CD4-positive, alpha-beta memory T cell (primary cell): ENCODE results near the gene HTR1B. TPM values are rescaled to one million over a fixed set of nuclear protein-coding genes. Genes with fewer than 3 reads are reported as not detected.
A peak's percentile ranks its signal among the peaks of the same experiment; 100 is the strongest.

Experiments
- CTCF ChIA-PET: fragments of 350-600 bp; sonication (Branson Sonifier 250); formaldehyde crosslinking; loops from one replicate; lab custom pipeline; 2021; ENCODE audit warnings: inconsistent platforms; ENCODE audit not compliant: partially characterized antibody; lab: Charles Lee
- POLR2A ChIA-PET: fragments of 350-600 bp; sonication (Branson Sonifier 250); formaldehyde crosslinking; loops from one replicate; lab custom pipeline; 2021; ENCODE audit not compliant: partially characterized antibody; lab: Charles Lee
- DNase-seq, 5 donors: peaks; one replicate each; pipeline versions ENCODE4 v3.0.0 to v3.0.0-alpha.2; 2020 to 2022; ENCODE audit warnings: mixed read lengths in 1 of 5
- H3K27ac ChIP-seq: one replicate; pipeline ENCODE4 v1.7.0; 2013; ENCODE audit warnings: low read depth, low read length
- H3K27me3 ChIP-seq: 2 replicates; pipeline ENCODE4 v1.7.0; 2013; ENCODE audit warnings: mild to moderate bottlenecking, low read length, moderate library complexity; ENCODE audit not compliant: insufficient read depth
- H3K36me3 ChIP-seq: 2 replicates; pipeline ENCODE4 v1.7.0; 2013; ENCODE audit warnings: mild to moderate bottlenecking, low read length, moderate library complexity; ENCODE audit not compliant: insufficient read depth
- H3K4me1 ChIP-seq: 2 replicates; pipeline ENCODE4 v1.7.0; 2013; ENCODE audit warnings: mild to moderate bottlenecking, low read length, moderate library complexity; ENCODE audit not compliant: insufficient read depth
- H3K4me3 ChIP-seq, 2 donors: one replicate each; pipeline ENCODE4 v1.7.0; 2013; ENCODE audit warnings: low read length in 2 of 2, mild to moderate bottlenecking in 1 of 2
- H3K9me3 ChIP-seq, 2 donors: one replicate each; pipeline ENCODE4 v1.7.0; 2013; ENCODE audit warnings: low read length in 2 of 2, control low read depth in 1 of 2; ENCODE audit not compliant: control insufficient read depth in 1 of 2
- H3K27ac Mint-ChIP-seq, 7 donors: one replicate each; pipeline ENCODE4 v1.8.0; 2020 to 2021; ENCODE audit warnings: mixed read lengths in 7 of 7, mild to moderate bottlenecking in 6 of 7, inconsistent platforms in 3 of 7, moderate library complexity in 3 of 7
- H3K27me3 Mint-ChIP-seq, 2 donors: one replicate each; pipeline ENCODE4 v1.8.0; 2020 to 2021; ENCODE audit warnings: mixed read lengths in 2 of 2
- H3K36me3 Mint-ChIP-seq, 2 donors: one replicate each; pipeline ENCODE4 v1.8.0; 2020 to 2021; ENCODE audit warnings: mixed read lengths in 2 of 2, inconsistent platforms in 1 of 2, mild to moderate bottlenecking in 1 of 2
- H3K4me1 Mint-ChIP-seq, 4 donors: one replicate each; pipeline ENCODE4 v1.8.0; 2020 to 2021; ENCODE audit warnings: mixed read lengths in 4 of 4, mild to moderate bottlenecking in 1 of 4
- H3K4me3 Mint-ChIP-seq, 8 donors: one replicate each; pipeline ENCODE4 v1.8.0; 2020 to 2021; ENCODE audit warnings: mixed read lengths in 8 of 8, mild to moderate bottlenecking in 7 of 8, moderate library complexity in 6 of 8, inconsistent platforms in 3 of 8
- H3K9me3 Mint-ChIP-seq, 8 donors: one replicate each; pipeline ENCODE4 v1.8.0; 2020 to 2021; ENCODE audit warnings: mixed read lengths in 8 of 8, mild to moderate bottlenecking in 5 of 8, inconsistent platforms in 3 of 8, moderate library complexity in 1 of 8
- intact Hi-C: fragments of 100-400 bp; cut with micrococcal nuclease; formaldehyde crosslinking; loops from one replicate; pipeline ENCODE4 v1.15.1; 2023
- polyA plus RNA-seq, 2 donors: library from polyadenylated mRNA; unstranded; fragments of 300-500 nt; fragmentation: Illumina TruSeq; gene quantifications; one replicate each; pipeline ENCODE4 v1.2.3, GENCODE V29; 2021
- total RNA-seq, 2 experiments: library from RNA; stranded (reverse); gene quantifications; one replicate each; pipeline ENCODE4 v1.2.3, GENCODE V29; 2021

Gene HTR1B
- total and polyA plus RNA-seq, 4 experiments from 2014 or later = not detected

DNA sequence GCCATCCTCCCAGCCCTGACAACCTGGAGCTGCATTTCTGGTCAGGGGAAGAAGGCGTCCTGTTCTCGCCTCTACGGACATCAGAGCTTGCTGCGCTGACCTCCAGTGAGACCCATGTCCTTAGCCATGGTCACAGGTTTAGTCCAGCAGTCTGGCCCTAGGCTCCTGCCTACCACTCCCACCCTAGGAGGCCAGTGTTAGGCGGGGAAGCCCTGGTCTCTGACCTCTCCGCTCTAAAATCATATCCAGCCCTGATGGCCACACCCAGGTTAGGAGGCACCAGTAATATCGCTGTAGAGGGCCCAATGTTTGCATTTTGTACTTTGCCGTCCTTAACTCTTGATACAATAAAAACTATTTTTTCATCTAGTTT is 1.2 kb upstream of the HTR1B start:
- CTCF ChIA-PET = no interaction called here
- no peak overlapping the region for H3K27ac Mint-ChIP-seq

DNA sequence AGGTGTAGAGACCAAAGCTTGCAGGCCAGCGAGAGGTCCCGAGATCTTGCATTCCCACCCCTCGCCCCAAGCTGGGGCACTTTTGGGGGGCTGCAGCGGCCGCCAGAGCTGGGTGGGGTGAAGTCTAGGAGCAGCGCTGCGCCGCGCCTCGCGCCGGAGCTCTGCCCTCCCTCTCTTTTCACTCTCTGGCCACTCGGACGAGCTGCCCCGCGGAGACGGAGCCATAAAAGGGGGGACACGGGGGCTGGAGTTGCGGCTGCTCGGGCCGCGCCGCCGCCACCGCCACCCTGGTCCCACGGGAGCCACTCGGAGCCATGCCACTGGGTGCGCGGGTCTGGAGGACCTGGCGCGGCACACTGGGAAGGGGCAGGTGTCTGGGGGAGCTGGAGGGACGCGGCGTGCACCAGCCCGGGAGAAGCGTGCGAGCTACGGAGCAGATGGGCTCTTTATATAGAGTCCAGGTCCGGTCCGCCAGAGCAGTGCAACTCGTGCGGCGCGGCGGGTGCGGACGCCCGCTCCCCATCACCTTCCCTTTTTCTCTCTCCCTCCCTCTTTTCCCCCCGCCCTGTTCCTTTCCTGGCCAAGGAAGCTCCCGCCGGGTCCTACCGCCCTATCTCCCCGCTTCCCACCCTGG is 687 bp upstream of the HTR1B start:
- Histone ChIP-seq H3K9me3 (no peaks in the 10 kb centered on the region), H3K27ac (no peak overlapping the region), H3K4me1 (peaks cover 9% of the 10 kb centered on the region), H3K27me3 (peaks cover 14% of the 10 kb centered on the region), H3K4me3 (no peak overlapping the region), H3K36me3 (no peaks in the 10 kb centered on the region)
- Mint-ChIP-seq H3K27me3 (peaks cover 34 to 38% of the 10 kb centered on the region in 2 donors), H3K36me3 (peaks cover 0 to 14% of the 10 kb centered on the region in 2 donors), H3K27ac (no peak overlapping the region), H3K9me3 (peaks cover 0 to 16% (median 5%) of the 10 kb centered on the region in 8 donors), H3K4me1 (peaks cover 12 to 42% (median 24%) of the 10 kb centered on the region in 4 donors), H3K4me3 (peak overlapping the region in 3 of 8 donors; percentile 68 to 78 (median 71))
- ChIA-PET POLR2A (no interaction called here), CTCF (no interaction called here)
- DNase-seq = no peak
- intact Hi-C loops = no loop called here

More for the DNA sequence above, 1.2 kb upstream of the HTR1B start:
- H3K9me3 ChIP-seq = no peaks in the 10 kb centered on the region
- no peaks in the 10 kb centered on the region for H3K36me3 ChIP-seq
- no peak overlapping the region for H3K27ac ChIP-seq
- H3K4me3 ChIP-seq = no peak overlapping the region
- Mint-ChIP-seq H3K4me3 (peak overlapping the region in 4 of 8 donors; percentile 7 to 50 (median 30)), H3K4me1 (peaks cover 12 to 42% (median 24%) of the 10 kb centered on the region in 4 donors), H3K9me3 (peaks cover 0 to 16% (median 5%) of the 10 kb centered on the region in 8 donors), H3K36me3 (peaks cover 0 to 14% of the 10 kb centered on the region in 2 donors), H3K27me3 (peaks cover 34 to 36% of the 10 kb centered on the region in 2 donors)
- POLR2A ChIA-PET = no interaction called here
- peaks cover 9% of the 10 kb centered on the region for H3K4me1 ChIP-seq
- H3K27me3 ChIP-seq = peaks cover 14% of the 10 kb centered on the region
- no peak for DNase-seq
- intact Hi-C loops = no loop called here

DNA sequence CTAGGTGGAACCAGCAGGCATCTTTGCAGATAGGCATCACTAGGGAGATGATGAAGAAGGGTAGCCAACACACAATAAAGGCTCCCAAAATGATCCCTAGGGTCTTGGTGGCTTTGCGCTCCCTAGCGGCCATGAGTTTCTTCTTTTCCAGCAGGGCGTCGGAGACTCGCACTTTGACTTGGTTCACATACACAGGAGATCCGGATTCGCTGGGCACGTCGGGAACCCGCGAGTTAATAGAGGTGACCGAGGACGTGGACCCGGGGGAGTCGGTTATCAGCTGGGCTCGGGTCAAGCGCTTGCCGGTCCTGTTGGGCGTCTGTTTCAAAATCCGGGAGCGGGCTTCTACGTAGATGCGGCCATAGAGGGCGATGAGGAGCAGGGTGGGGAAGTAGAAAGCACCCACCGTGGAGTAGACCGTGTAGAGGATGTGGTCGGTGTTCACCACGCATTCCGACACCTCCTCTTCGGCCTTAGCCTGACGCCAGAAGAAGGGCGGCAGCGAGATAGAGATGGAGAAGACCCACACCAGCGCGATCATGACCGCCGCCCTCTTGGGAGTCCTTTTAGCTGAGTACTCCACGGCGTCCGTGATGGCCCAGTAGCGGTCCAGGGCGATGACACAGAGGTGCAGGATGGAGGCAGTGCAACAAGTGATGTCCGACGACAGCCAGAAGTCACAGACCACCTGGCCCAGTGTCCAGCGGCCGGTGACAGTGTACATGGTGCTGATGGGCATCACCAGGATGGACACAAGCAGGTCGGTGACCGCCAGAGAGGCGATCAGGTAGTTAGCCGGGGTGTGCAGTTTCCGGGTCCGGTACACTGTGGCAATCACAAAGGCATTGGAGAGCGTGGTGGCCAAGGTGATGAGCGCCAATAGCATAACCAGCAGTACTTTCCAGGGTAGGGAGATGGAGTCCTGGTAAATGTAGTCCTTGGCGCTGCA is 658 bp downstream of the HTR1B start:
- H3K27me3 Mint-ChIP-seq = peaks cover 37 to 44% of the 10 kb centered on the region in 2 donors
- intact Hi-C loops = no loop called here
- peak overlapping the region in 7 of 8 donors; percentile 22 to 78 (median 57) for H3K4me3 Mint-ChIP-seq
- H3K36me3 ChIP-seq = no peaks in the 10 kb centered on the region
- ChIA-PET CTCF (interaction anchor here (1.1 kb wide), 1 partner anchor 1569 kb away, joined by 3 read pairs; no protein-coding TSS in a partner anchor), POLR2A (no interaction called here)
- H3K27ac Mint-ChIP-seq = no peak overlapping the region
- DNase-seq = no peak
- no peak overlapping the region for H3K27ac ChIP-seq
- peaks cover 9% of the 10 kb centered on the region for H3K4me1 ChIP-seq
- peaks cover 0 to 14% of the 10 kb centered on the region in 2 donors for H3K36me3 Mint-ChIP-seq
- no peaks in the 10 kb centered on the region for H3K9me3 ChIP-seq
- peaks cover 14% of the 10 kb centered on the region for H3K27me3 ChIP-seq
- H3K4me3 ChIP-seq = no peak overlapping the region
- peaks cover 12 to 42% (median 24%) of the 10 kb centered on the region in 4 donors for H3K4me1 Mint-ChIP-seq
- H3K9me3 Mint-ChIP-seq = peaks cover 0 to 16% (median 5%) of the 10 kb centered on the region in 8 donors

DNA sequence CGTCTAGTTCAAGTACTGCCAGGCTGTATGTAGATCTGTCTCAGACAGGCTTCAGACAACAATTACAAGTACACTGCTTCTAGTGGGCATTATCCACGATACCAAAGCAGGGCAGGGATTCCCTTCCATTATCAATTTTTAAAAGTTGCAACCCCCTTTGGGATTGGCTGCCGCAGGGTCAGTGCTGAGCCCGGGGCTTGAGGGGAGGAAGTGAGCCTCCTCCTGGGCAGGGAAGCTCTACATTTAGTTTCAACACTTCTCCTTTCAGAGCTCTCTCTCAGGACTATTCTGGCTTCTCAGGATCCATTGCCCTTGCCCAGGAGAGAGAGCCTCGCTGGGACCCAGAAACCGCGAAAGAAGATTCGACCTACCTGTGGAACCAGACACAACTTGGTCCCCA is 1.5 kb downstream of the HTR1B start:
- Mint-ChIP-seq H3K4me3 (no peak overlapping the region), H3K27ac (no peak overlapping the region), H3K9me3 (peaks cover 0 to 16% (median 5%) of the 10 kb centered on the region in 8 donors), H3K4me1 (peaks cover 10 to 40% (median 23%) of the 10 kb centered on the region in 4 donors), H3K36me3 (peaks cover 0 to 14% of the 10 kb centered on the region in 2 donors), H3K27me3 (peaks cover 36 to 45% of the 10 kb centered on the region in 2 donors)
- Histone ChIP-seq H3K27ac (no peak overlapping the region), H3K4me3 (no peak overlapping the region), H3K9me3 (no peaks in the 10 kb centered on the region), H3K36me3 (no peaks in the 10 kb centered on the region), H3K27me3 (peaks cover 14% of the 10 kb centered on the region), H3K4me1 (peaks cover 3% of the 10 kb centered on the region)
- ChIA-PET CTCF (interaction anchor here (1.1 kb wide), 1 partner anchor 1568 kb away, joined by 3 read pairs; no protein-coding TSS in a partner anchor), POLR2A (no interaction called here)
- intact Hi-C loops = no loop called here
- DNase-seq = no peak

DNA sequence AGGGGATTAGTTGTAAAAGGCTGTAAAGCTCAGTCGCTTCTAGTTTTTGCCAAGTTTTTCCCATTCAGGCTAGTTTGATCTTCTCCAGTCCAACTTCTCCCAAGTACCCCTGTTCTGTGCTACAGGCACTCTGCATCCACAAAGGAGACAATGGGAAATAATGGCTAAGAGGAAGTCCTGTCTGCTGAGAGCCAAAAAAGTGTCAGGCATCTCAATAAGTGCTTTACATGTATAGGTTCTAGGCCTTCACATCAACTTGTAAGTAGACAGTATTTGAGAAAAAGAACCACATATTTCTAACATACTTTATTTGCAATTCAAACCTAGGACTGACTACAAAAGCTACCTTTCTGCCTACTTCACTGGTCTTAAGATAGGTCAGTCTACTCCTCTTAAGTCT is 4.9 kb downstream of the HTR1B start:
- peaks cover 0 to 11% (median 0%) of the 10 kb centered on the region in 8 donors for H3K9me3 Mint-ChIP-seq
- peaks cover 0 to 5% of the 10 kb centered on the region in 2 donors for H3K36me3 Mint-ChIP-seq
- H3K27me3 Mint-ChIP-seq = peaks cover 19 to 27% of the 10 kb centered on the region in 2 donors
- ChIA-PET CTCF (no interaction called here), POLR2A (no interaction called here)
- no peak overlapping the region for H3K27ac ChIP-seq
- no peak overlapping the region for H3K4me3 Mint-ChIP-seq
- H3K36me3 ChIP-seq = no peaks in the 10 kb centered on the region
- H3K4me1 Mint-ChIP-seq = peaks cover 3 to 15% (median 8%) of the 10 kb centered on the region in 4 donors
- DNase-seq = no peak
- intact Hi-C loops = loop anchor here (2.0 kb wide), 1 partner anchor 1566 kb away; no protein-coding TSS in a partner anchor
- no peaks in the 10 kb centered on the region for H3K4me1 ChIP-seq
- H3K27me3 ChIP-seq = peaks cover 11% of the 10 kb centered on the region
- H3K9me3 ChIP-seq = no peaks in the 10 kb centered on the region
- H3K27ac Mint-ChIP-seq = no peak overlapping the region
- H3K4me3 ChIP-seq = no peak overlapping the region

DNA sequence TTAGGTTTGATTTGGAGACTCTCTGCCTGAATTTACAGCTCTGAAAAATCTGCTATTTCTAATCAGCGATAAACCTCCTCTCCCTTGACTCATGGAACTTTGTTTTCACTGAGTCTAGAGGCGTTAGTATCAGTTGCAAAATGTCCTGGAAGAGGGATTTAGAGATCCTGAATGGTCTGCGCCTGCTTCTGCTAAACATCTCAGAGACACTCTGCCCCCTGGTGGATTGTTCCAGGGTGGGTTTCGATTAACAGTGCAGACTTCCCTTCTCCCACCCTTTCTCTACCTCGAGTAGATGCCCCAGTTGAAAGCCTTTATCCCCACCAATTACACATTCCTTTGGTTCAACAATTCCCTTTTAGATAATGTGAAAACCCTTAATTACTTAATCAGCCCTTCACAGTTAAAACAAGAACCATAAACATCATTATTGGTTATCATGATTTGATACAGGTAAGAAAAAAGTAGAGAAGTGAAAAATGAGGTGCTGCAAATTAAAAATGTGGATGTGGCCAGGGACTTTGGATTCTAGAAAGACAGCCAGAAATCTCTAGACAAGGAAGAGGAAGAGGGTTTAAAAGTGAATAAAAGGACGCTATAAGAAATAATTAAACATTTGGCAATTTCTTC is 5.5 kb downstream of the HTR1B start:
- H3K27me3 Mint-ChIP-seq = peaks cover 15 to 25% of the 10 kb centered on the region in 2 donors
- Histone ChIP-seq H3K4me3 (no peak overlapping the region), H3K27ac (no peak overlapping the region), H3K9me3 (no peaks in the 10 kb centered on the region), H3K36me3 (no peaks in the 10 kb centered on the region), H3K27me3 (peaks cover 5% of the 10 kb centered on the region), H3K4me1 (no peaks in the 10 kb centered on the region)
- CTCF ChIA-PET = interaction anchor here (1.0 to 1.6 kb wide), 3 partner anchors 13 to 1564 kb away, joined by 3 to 5 read pairs (median 4); no protein-coding TSS in a partner anchor
- intact Hi-C loops = loop anchor here (2.0 kb wide), 1 partner anchor 1565 kb away; no protein-coding TSS in a partner anchor
- peak in 1 of 5 donors; percentile 17 for DNase-seq
- H3K4me1 Mint-ChIP-seq = peaks cover under 1 to 9% (median 5%) of the 10 kb centered on the region in 4 donors
- peaks cover 0 to 2% of the 10 kb centered on the region in 2 donors for H3K36me3 Mint-ChIP-seq
- H3K4me3 Mint-ChIP-seq = peak overlapping the region in 1 of 8 donors; percentile 18
- H3K9me3 Mint-ChIP-seq = peaks cover 0 to 9% (median 0%) of the 10 kb centered on the region in 8 donors
- no peak overlapping the region for H3K27ac Mint-ChIP-seq
- POLR2A ChIA-PET = no interaction called here
